NCI-H748 treated with DMSO at 0.1 percent for 48 hours (cell line): ENCODE measurements around the gene SIRT3.
"Not testable (repeated sequence)": the region's sequence is repeated elsewhere in the genome, so short reads cannot be mapped to it uniquely, and the experiment has no call there.

Source experiments
- DNase-seq: peaks from one replicate; lab custom pipeline; 2025; lab: John Stamatoyannopoulos, UW

Gene SIRT3

DNA sequence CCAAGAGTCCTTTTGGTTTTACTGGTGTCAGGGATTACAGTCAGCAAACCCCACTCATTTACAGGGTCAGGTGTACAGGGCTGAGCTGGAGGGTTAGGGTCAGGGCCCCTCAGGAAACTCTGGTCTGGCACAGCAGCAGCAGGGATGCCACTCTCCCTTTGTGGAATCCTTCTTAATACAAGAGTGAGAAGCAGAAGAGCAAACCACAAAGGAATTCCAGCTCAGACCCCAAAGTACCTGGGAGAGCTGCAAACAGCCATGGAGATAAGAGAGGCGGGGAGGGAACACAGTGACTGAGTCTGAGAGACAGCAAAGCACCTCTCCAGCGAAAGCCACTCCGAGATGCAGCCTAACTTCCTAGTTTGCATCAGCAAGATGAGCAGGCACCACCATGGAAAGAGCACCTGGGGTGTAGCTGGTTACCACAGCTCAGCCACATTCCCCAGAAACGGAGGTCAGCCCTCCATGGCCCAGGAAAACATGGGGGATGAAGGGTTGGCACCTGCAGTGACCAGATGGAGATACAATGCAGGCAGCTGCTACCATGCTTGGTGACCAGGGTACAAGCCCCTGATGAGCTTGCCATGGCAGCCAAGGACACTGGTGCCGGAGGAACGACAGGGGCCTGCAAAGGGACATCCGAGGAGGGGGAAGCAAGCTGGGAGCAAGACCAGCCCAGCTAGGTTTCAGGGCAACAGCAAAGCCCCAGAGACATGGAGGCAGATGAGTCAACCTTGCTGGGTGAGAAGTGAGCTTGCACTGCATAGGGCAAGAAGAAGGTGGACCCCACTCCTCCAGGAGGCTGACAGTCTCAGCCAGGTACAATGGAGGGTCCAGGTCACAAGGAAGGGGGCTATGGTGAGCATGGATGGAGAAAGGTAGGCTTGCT lies 32.8 kb downstream of the SIRT3 start:
- no peak for DNase-seq

- DNase-seq, result no peak
These were observed 33.7 kb downstream of the SIRT3 start for GRCh38 chr11:202490-202889.

DNA sequence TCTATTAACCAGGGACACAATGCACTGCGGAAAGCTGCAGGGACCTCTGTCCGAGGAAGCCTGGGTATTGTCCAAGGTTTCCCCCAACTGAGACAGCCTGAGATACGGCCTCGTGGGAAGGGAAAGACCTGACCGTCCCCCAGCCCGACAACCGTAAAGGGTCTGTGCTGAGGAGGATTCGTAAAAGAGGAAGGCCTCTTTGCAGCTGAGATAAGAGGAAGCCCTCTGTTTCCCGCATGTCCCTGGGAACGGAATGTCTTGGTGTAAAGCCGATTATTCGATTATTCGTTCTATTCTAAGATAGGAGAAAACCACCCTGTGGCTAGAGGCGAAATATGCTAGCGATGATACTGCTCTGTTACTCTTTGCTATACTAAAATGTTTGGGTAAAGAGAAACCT lies 34.2 kb downstream of the SIRT3 start:
- DNase-seq, result no peak

GRCh38 chr11:200224-201003 lies 35.7 kb downstream of the SIRT3 start:
- DNase-seq, result no peak

- DNase-seq, result no peak
These were observed 36.4 kb downstream of the SIRT3 start for GRCh38 chr11:199782-200181.

GRCh38 chr11:199004-199581 lies 37.0 kb downstream of the SIRT3 start:
- DNase-seq, result no peak

DNA sequence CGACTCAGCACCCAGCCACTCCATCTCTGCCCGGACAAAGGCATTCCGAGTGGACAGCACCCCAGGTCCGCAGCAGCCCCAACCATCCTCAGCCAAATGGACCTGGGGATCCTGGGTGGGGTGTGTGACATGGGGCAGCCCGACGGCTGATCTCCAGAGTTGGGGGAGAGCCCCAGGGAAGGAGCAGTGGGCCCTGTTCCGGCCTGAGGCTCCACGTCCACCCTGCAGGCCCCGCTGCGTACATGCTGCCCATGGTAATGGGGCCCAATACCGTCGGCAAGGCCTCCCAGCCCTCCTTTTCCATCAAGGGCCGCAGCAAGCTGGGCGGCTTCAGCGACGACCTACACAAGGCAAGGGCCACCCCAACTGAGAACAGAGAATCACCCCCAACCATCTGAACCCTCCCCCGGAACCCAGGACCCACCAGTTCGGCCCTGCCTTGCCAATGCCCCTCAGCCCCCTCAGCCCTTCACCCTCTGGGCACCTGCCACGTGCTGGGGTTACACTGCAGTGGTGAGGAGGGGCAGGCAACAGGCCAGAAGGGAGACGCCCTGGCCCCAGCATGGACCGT lies 37.8 kb downstream of the SIRT3 start:
- no peak for DNase-seq

GRCh38 chr11:197741-198235 lies 38.4 kb downstream of the SIRT3 start:
- no peak for DNase-seq

- no peak for DNase-seq
These were observed 39.1 kb downstream of the SIRT3 start for GRCh38 chr11:196786-197731.

- DNase-seq, result not testable (repeated sequence)
These were observed 42.7 kb downstream of the SIRT3 start for GRCh38 chr11:193481-193880.

DNA sequence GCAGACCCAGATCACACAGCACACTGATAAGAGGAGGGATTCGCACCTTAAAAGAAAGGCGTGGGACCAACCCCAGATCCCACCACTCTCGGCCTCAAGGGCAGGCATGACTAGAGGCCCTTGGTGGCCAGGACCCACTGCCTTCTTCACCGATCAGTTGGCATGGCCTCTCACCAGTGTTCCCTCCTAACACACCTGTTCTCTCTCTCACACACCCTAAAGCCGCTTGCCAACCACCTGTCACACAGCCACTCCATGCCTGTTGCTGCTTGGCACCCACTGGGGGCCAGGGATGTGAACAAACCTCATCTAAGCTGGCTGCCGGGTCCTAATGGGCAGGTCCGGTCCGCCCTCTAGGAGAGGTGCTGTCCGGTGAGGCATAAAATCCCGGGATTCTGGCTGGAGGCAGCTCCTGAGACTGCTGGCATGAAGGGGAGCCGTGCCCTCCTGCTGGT lies 43.4 kb downstream of the SIRT3 start, which contains the start of gene SCGB1C1:
Gene SCGB1C1 (plus strand): TSS at position 405 of the 455 bp plus-strand sequence. CDS start 22 bp downstream, at position 427.
- DNase-seq, result not testable (repeated sequence)

GRCh38 chr11:191490-192478 lies 44.4 kb downstream of the SIRT3 start:
- not testable (repeated sequence) for DNase-seq

DNA sequence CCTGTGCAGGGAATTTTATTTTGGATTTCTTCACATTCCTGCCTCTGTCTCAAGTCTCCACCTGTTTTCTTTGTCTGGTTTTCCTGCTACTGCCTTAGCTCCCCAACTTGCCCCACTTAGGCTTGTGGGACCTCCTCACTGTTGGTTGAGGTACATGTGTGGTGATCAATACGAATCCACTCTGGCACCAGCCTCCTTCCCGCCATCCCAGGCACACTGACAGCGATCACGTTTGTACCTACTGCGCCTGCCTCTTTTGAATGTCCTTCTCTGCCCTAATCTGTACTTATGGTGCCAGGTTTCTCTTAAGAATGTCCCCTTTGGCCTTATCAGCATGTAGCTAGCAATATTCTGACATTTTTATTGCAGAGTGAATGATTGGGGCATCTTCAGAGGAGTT lies 45.6 kb downstream of the SIRT3 start:
- not testable (repeated sequence) for DNase-seq

GRCh38 chr11:189843-190311 lies 46.3 kb downstream of the SIRT3 start:
- not testable (repeated sequence) for DNase-seq

GRCh38 chr11:189200-189783 lies 46.9 kb downstream of the SIRT3 start:
- DNase-seq, result not testable (repeated sequence)

DNA sequence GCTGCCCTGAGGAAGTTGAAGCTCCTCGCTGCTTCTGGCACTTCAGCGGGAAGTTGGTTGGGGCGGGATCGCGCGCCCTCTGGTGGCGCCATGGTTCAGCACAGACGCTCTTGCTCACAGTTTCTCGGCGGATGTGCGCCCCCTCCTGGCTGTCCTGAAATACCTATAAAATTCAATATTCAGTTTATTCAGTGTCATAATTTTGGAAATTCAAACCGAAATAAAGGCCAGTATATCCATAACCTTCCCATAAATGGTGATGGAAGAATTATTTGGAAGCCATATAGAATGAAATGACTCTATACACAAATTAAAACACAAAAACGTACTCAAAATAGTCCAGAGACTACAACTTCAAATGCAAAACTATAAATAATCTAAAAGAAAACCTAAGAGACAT lies 55.9 kb downstream of the SIRT3 start:
- DNase-seq, result not testable (repeated sequence)
